ENCODE measurements around the gene FBXO10.
"Not testable (repeated sequence)": the region's sequence is repeated elsewhere in the genome, so short reads cannot be mapped to it uniquely, and the experiment has no call there.

FBXO10 gene

DNA sequence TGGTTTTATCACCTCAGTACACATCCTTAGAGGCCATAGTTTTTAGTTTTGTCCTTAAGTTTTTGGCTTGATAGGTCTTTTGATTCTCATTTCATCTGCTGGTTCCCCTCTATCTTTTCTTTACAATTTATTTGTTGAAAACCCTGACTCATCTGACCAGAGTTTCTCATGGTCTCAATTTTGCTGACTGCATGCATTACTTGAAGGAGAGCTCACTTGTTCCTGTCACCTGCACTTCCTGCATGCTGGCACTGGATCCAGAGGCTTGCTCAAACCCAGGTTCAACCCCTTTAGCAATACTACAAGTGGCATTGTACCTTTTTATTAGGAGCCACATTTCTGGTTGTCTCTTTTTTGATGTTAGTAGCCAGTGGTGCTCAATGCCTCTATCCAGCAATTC lies 26.7 kb downstream of the FBXO10 start:
- DNase-seq = no peak

GRCh38 chr9:37547328-37547878 lies 28.8 kb downstream of the FBXO10 start:
- no peak for DNase-seq

DNA sequence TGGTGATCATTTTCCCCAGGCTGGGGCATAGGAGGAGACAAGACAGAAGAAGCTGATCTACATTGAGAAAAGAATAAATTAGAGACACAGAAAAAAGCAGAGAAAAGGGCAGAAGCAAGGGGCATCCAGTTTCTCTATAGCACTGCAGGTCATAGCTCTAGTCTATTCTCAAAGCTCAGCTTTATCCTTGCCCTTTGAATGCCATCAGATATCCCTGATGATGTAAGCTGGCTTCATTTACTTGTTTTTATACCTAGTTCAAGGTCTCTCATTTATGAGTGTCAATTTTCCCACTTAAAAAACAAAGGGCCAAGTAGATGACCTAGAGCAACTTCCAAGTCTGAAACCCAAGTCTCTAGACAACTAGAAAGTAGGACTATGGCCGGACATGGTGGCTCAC lies 32.7 kb downstream of the FBXO10 start:
- no peak for DNase-seq

GRCh38 chr9:37542895-37543294 lies 33.3 kb downstream of the FBXO10 start:
- DNase-seq = no peak

DNA sequence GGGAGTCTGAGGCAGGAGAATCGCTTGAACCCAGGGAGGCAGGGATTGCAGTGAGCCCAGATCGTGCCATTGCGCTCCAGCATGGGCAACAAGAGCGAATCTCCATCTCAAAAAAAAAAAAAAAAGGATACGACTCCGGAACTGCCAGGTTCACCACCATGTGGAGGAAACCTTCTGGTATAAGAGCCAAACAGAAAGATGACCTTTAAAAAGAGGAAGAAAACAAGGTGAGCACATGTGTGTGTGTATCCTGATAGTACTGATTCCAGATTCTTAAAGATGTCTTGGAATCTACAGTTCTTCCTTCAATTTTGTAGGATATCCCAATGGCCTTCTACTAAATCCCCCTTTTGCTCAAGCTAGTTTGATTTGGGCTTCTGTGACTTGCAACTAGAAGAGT lies 33.7 kb downstream of the FBXO10 start:
- no peak for DNase-seq

GRCh38 chr9:37541465-37541864 lies 34.7 kb downstream of the FBXO10 start:
- DNase-seq = no peak

DNA sequence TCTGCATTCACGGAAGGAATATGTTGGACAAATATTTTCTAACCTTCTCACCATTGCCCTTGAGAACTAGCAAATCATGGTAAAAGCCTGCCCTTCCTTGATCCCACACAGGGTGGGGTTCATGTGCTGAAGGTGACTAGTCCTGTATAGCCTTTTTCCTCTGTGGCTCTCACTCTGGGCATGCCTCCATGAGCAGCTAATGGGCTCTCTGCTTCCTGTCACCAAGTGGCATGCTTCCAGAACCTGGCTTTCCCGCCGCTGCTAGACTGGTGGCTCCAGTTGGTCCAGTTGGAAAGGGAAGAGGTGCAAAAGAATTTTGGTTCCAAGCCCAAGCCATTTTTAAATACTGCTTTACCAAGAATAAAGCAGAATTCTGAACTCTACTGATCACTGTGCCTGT lies 35.5 kb downstream of the FBXO10 start:
- peak in 1 of 2 experiments; percentile 46 for DNase-seq

DNA sequence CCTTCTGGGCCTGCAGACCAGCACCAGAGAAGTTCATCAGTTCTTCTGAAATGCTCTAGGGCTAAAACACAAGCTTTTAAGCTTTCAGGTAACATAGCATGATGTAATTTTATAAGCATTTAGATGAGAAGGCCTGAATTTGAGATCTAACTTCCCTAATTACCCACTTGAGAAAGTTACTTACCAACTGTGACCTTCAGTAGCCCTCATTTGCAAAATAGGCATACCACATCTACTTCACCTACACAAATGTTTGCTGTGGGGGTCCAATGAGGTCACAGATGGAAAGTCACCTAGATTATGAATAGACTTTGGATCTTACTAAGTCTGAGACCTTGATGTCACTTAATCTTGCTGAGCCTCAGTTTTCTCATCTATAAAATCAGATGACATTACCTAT lies 36.5 kb downstream of the FBXO10 start:
- DNase-seq = no peak

GRCh38 chr9:37538099-37538498 lies 38.1 kb downstream of the FBXO10 start:
- DNase-seq = no peak

- no peak for DNase-seq
Measured at GRCh38 chr9:37534901-37535300, 41.3 kb downstream of the FBXO10 start.

GRCh38 chr9:37534412-37534811 lies 41.8 kb downstream of the FBXO10 start:
- no peak for DNase-seq

GRCh38 chr9:37531699-37532098 lies 44.5 kb downstream of the FBXO10 start:
- no peak for DNase-seq

- no peak for DNase-seq
Measured at GRCh38 chr9:37528652-37529471, 47.3 kb downstream of the FBXO10 start.

DNA sequence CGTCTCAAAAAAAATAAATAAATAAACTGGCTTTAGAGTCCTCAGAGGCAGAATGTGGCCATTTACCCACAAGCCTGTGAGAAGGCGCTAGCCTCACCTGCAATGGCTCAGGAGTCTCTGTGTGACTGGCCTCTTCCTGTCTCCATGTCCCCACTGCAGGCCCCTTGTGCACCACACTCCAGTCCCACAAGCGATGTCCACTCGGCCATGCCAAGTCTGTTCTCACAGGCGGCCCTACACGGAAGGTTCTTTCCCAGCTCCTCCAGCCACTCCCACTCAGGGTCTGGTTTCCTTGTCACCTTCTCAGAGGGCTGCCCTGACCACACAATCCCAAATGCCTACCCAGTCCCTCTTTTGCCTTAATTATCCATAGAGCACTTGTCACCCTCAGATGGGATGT lies 52.3 kb downstream of the FBXO10 start:
- no peak for DNase-seq

- DNase-seq = no peak
Measured at GRCh38 chr9:37522971-37523370, 53.2 kb downstream of the FBXO10 start.

DNA sequence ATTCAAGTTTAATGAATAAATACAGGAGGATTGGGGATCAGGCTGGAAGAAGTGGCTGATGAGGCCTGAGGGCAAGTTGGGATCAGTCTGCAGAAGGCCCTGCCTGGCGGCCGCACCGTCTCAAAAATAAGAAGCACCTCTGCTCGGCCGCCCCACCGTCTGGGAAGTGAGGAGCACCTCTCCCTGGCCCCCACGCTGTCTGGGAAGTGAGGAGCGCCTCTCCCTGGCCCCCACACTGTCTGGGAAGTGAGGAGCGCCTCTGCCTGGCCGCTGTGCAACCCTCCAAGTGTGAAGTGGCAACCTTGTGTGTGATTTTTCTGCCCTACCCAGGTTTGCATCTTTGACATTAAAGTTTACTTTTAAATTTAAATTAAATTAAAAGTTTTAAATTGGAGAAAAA lies 55.1 kb downstream of the FBXO10 start:
- no peak for DNase-seq

GRCh38 chr9:37520641-37521040 lies 55.5 kb downstream of the FBXO10 start:
- no peak for DNase-seq

GRCh38 chr9:37517923-37518322 lies 58.3 kb downstream of the FBXO10 start:
- no peak for DNase-seq

- DNase-seq = no peak
Measured at GRCh38 chr9:37515620-37516258, 60.4 kb downstream of the FBXO10 start.

DNA sequence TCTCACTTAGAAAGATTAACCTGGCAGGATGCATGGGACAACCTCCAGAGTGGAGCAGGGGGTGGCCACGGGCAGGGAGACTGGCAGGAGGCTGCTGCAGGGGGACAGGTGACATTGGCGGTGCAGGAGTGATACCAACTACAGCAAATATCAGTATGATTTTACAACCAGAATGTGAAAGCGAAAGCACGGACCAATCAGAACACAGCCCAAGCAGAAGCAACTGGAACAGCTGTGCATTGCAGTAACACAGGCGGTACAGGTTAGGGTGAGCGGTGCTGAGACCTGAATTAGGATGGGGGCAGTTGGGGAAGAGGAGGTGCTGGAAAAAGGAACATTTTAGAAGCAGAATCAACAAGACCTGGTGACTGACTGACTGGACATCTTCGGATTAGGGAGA lies 61.2 kb downstream of the FBXO10 start:
- DNase-seq = no peak

DNA sequence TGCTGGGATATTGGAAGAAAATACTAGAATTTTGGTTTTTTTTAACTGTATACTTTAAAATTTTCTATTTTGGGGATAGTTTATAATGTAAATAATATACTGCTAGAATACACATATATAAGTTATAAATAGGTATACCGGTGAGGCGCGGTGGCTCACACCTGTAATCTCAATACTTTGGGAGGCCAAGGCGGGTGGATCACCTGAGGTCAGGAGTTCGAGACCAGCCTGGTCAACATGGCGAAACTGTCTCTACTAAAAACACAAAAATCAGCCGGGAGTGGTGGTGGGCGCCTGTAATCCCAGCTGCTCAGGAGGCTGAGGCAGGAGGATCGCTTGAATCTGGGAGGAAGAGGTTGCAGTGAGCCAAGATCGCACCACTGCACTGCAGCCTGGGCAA lies 61.8 kb downstream of the FBXO10 start:
- DNase-seq = not testable (repeated sequence)

DNA sequence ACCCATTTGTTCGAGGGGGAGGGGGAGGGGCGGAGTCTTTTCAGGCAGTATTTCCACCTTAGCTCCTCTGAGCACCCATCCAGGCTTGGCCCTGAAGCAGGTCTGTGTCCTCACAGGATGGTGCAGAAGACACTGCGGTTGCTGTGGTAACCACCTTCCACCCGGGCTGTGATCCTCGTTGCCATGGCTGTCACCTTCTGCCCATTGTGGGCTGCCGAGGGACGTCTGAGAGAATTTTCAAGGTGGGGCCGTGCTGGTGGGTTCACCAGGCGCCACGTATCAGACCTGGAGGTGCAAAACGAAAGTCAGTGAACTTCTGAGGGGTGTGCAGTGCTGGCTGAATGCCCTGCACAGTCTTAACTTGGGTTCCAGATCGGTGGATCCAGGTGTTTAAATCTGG lies 63.7 kb downstream of the FBXO10 start:
- no peak for DNase-seq

- DNase-seq = no peak
Measured at GRCh38 chr9:37511016-37512010, 64.9 kb downstream of the FBXO10 start.

Measured in NCI-H2081 (cell line).